Esophagus squamous epithelium (tissue), 4 donors: ENCODE data around the gene UBE2O.

Experiments
- POLR2A ChIP-seq, 4 donors: fragments of 450-650 bp; IDR thresholded peaks; one replicate each; pipeline ENCODE4 v1.6.1; 2017; ENCODE audit warnings: antibody characterized with exemption in 4 of 4, mild to moderate bottlenecking in 4 of 4, moderate library complexity in 3 of 4
- TF ChIP-seq, protein P1 (sequence below), 6 experiments: fragments of 450-650 bp in 4 of 6; fragments of 200-600 bp in 2 of 6; sonication (generic) in 2 of 6; IDR thresholded peaks; one replicate each; pipeline ENCODE4 v1.5.1; 2016 to 2019; ENCODE audit warnings: antibody characterized with exemption in 6 of 6, mild to moderate bottlenecking in 4 of 6, moderate library complexity in 4 of 6

- TF ChIP-seq, protein P1, sequence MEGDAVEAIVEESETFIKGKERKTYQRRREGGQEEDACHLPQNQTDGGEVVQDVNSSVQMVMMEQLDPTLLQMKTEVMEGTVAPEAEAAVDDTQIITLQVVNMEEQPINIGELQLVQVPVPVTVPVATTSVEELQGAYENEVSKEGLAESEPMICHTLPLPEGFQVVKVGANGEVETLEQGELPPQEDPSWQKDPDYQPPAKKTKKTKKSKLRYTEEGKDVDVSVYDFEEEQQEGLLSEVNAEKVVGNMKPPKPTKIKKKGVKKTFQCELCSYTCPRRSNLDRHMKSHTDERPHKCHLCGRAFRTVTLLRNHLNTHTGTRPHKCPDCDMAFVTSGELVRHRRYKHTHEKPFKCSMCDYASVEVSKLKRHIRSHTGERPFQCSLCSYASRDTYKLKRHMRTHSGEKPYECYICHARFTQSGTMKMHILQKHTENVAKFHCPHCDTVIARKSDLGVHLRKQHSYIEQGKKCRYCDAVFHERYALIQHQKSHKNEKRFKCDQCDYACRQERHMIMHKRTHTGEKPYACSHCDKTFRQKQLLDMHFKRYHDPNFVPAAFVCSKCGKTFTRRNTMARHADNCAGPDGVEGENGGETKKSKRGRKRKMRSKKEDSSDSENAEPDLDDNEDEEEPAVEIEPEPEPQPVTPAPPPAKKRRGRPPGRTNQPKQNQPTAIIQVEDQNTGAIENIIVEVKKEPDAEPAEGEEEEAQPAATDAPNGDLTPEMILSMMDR (IDR thresholded peaks at IDR 0.05), result no peak
- no peak for TF ChIP-seq POLR2A (IDR thresholded peaks at IDR 0.05)
These were observed 45.9 kb upstream of the UBE2O start for GRCh38 chr17:76498876-76499251.
